HCT116 (cell line): Measurements from ENCODE around the gene DYNLT1. TPM values are rescaled to one million over a fixed set of nuclear protein-coding genes. Genes with fewer than 3 reads are reported as not detected.

Source experiments
- ATAC-seq: fragments of 200-7000 bp; cut with Tn5 transposase; 2 replicates; pipeline ENCODE4 v1.9.1; 2020; ENCODE audit warnings: mild to moderate bottlenecking, moderate library complexity
- BruUV-seq: library from RNA; stranded (reverse); fragments of 400-500 nt; replicated peaks from 2 replicates; lab custom pipeline; 2021; lab: Mats Ljungman, UMichigan
- CTCF ChIA-PET: fragments of 300-600 bp; sonication (Branson Sonifier 250); formaldehyde crosslinking; loops from one replicate; lab custom pipeline; 2021; ENCODE audit warnings: antibody characterized with exemption; lab: Charles Lee
- POLR2A ChIA-PET: fragments of 300-600, 350-600 bp; sonication (Branson Sonifier 250); formaldehyde crosslinking; loops from one replicate; lab custom pipeline; 2021; ENCODE audit warnings: antibody characterized with exemption; lab: Charles Lee
- RAD21 ChIA-PET, 2 experiments: fragments of 300-600 bp; sonication (Branson Sonifier 250); formaldehyde crosslinking; loops; one replicate each; lab custom pipeline; 2023; ENCODE audit warnings: low total read pairs in 2 of 2; ENCODE audit not compliant: uncharacterized antibody in 2 of 2, unreplicated experiment in 2 of 2, low non-redundant PET in 1 of 2; lab: Charles Lee
- DNase-seq: peaks from one replicate; pipeline ENCODE4 v3.0.0-alpha.2; 2010; ENCODE audit warnings: low read depth, low spot score
- H2AFZ ChIP-seq: fragments of 200-600 bp; shearing (Covaris generic), sonication (generic); 2 replicates; pipeline ENCODE4 v1.6.1; 2017; ENCODE audit warnings: low read depth, mixed run types, mixed read lengths, antibody characterized with exemption, low read length; ENCODE audit not compliant: poor library complexity, severe bottlenecking
- H3K27ac ChIP-seq: 2 replicates; pipeline ENCODE4 v1.5.1; 2012; ENCODE audit warnings: low read depth, low read length
- H3K27me3 ChIP-seq: fragments of 200-600 bp; sonication (generic); 2 replicates; pipeline ENCODE4 v1.6.1; 2016; ENCODE audit warnings: mixed run types, low read length, mixed read lengths; ENCODE audit not compliant: insufficient read depth
- H3K36me3 ChIP-seq, 2 experiments: fragments of 200-500 bp in 1 of 2; fragments of 200-600 bp in 1 of 2; sonication (Bioruptor generic) in 1 of 2; sonication (generic) in 1 of 2; 2 replicates each; pipeline versions ENCODE4 v1.5.1 to v1.6.1; 2014 to 2016; ENCODE audit warnings: low read length in 2 of 2, inconsistent platforms in 1 of 2, mixed read lengths in 1 of 2, mixed run types in 1 of 2; ENCODE audit not compliant: insufficient read depth in 2 of 2, control insufficient read depth in 1 of 2
- H3K4me1 ChIP-seq, 2 experiments: fragments of 200-600 bp in 1 of 2; sonication (generic) in 1 of 2; 2 replicates each; pipeline versions ENCODE4 v1.5.1 to v1.6.1; 2012 to 2017; ENCODE audit warnings: low read length in 2 of 2, inconsistent platforms in 1 of 2, mild to moderate bottlenecking in 1 of 2, mixed read lengths in 1 of 2, mixed run types in 1 of 2, moderate library complexity in 1 of 2; ENCODE audit not compliant: insufficient read depth in 2 of 2, control insufficient read depth in 1 of 2
- H3K4me2 ChIP-seq: fragments of 200-600 bp; sonication (generic); 2 replicates; pipeline ENCODE4 v1.6.1; 2017; ENCODE audit warnings: mixed run types, low read length, mixed read lengths
- H3K4me3 ChIP-seq, 2 experiments: fragments of 200-600 bp in 1 of 2; sonication (generic) in 1 of 2; replicated peaks in 1 of 2; 2 replicates each; pipeline ENCODE4 v1.5.1; 2011 to 2016; ENCODE audit warnings: low read length in 2 of 2, control low read depth in 1 of 2, low read depth in 1 of 2, mild to moderate bottlenecking in 1 of 2, mixed read lengths in 1 of 2, mixed run types in 1 of 2
- H3K79me2 ChIP-seq: fragments of 200-600 bp; sonication (generic); 2 replicates; pipeline ENCODE4 v1.6.1; 2017; ENCODE audit warnings: mild to moderate bottlenecking, mixed run types, low read length, moderate library complexity, mixed read lengths; ENCODE audit not compliant: insufficient read depth
- H3K9ac ChIP-seq: fragments of 200-600 bp; sonication (generic); 2 replicates; pipeline ENCODE4 v1.6.1; 2016; ENCODE audit warnings: low read length, mixed read lengths
- H3K9me2 ChIP-seq: fragments of 200-600 bp; sonication (generic), shearing (Covaris generic); 2 replicates; pipeline ENCODE4 v1.6.1; 2017; ENCODE audit warnings: mixed run types, mild to moderate bottlenecking, moderate library complexity; ENCODE audit not compliant: insufficient read depth
- H3K9me3 ChIP-seq, 2 experiments: fragments of 200-500 bp in 1 of 2; fragments of 200-600 bp in 1 of 2; sonication (Bioruptor generic) in 1 of 2; sonication (generic) in 1 of 2; 2 replicates each; pipeline ENCODE4 v1.6.1; 2014 to 2017; ENCODE audit warnings: low read length in 2 of 2, mixed read lengths in 2 of 2, inconsistent platforms in 1 of 2, low read depth in 1 of 2, mild to moderate bottlenecking in 1 of 2, mixed run types in 1 of 2, moderate library complexity in 1 of 2; ENCODE audit not compliant: control insufficient read depth in 1 of 2, insufficient read depth in 1 of 2
- H4K20me1 ChIP-seq: fragments of 200-600 bp; sonication (generic), shearing (Covaris generic); 2 replicates; pipeline ENCODE4 v1.6.1; 2017; ENCODE audit warnings: mixed run types, mild to moderate bottlenecking, moderate library complexity; ENCODE audit not compliant: insufficient read depth
- EZH2 ChIP-seq: fragments of 200-600 bp; sonication (generic); IDR thresholded peaks from 2 replicates; pipeline ENCODE4 v1.6.1; 2017; ENCODE audit warnings: antibody characterized with exemption, mixed run types
- EZH2phosphoT487 ChIP-seq: fragments of 200-600 bp; IDR thresholded peaks from 2 replicates; pipeline ENCODE4 v1.6.1; 2018; ENCODE audit warnings: antibody characterized with exemption, borderline replicate concordance
- SIN3A ChIP-seq: IDR thresholded peaks from 2 replicates; pipeline ENCODE4 v1.6.1; 2012; ENCODE audit warnings: low read depth
- SP1 ChIP-seq: IDR thresholded peaks from 2 replicates; pipeline ENCODE4 v1.6.1; 2012; ENCODE audit warnings: low read depth
- TCF7L2 ChIP-seq: IDR thresholded peaks from 2 replicates; pipeline ENCODE4 v1.7.0; 2011; ENCODE audit warnings: borderline replicate concordance, inconsistent platforms; ENCODE audit not compliant: insufficient read depth, insufficient read length; ENCODE audit errors: extremely low read depth
- intact Hi-C: fragments of 100-400 bp; cut with micrococcal nuclease; formaldehyde crosslinking; loops from 2 replicates; pipeline ENCODE4 v1.10.0; 2022
- total RNA-seq: library from RNA; stranded (reverse); gene quantifications from one replicate; pipeline ENCODE4 v1.2.1, GENCODE V29; 2021; ENCODE audit not compliant: unreplicated experiment
- TF ChIP-seq, protein P1 (sequence below): IDR thresholded peaks from 2 replicates; pipeline ENCODE4 v1.6.1; 2011; ENCODE audit warnings: mild to moderate bottlenecking, low read length, moderate library complexity; ENCODE audit not compliant: insufficient replicate concordance; ENCODE audit errors: extremely low read depth

The DYNLT1 gene
- total RNA-seq, 1 experiment from 2014 or later, result 239 TPM

DNA sequence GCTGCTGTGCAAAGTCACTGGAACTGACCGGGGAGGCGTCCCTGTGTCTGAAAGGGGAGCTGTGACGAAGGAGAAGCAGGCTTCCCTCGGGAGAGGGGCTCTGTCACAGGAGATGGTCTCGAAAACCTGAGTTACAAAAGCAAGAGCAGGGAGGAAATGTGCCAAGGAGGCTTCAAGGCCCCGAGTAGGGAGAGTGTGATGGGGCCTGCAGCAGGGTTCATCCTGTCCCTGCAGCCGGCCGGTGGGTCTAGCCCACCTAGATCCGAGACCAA, 16.7 kb downstream of the DYNLT1 start:
- Histone ChIP-seq H2AFZ (no peak overlapping the region), H3K9me2 (no peaks in the 10 kb centered on the region), H3K4me3 (no peak overlapping the region), H3K9ac (no peak overlapping the region), H3K27ac (no peak overlapping the region), H3K4me1 (peaks cover 8 to 37% of the 10 kb centered on the region in 2 experiments; a peak in 3 of 4 replicates), H3K27me3 (no peaks in the 10 kb centered on the region), H3K79me2 (peaks cover 6% of the 10 kb centered on the region; the same call in 1 of the 2 replicates), H3K36me3 (peaks cover 8 to 56% of the 10 kb centered on the region in 2 experiments; a peak in 3 of 4 replicates), H4K20me1 (no peaks in the 10 kb centered on the region), H3K9me3 (no peaks in the 10 kb centered on the region), H3K4me2 (no peak overlapping the region)
- intact Hi-C loops, result no loop called here
- TF ChIP-seq EZH2 (no peak), EZH2phosphoT487 (no peak), TCF7L2 (no peak), SIN3A (no peak), SP1 (no peak)
- TF ChIP-seq, protein P1, sequence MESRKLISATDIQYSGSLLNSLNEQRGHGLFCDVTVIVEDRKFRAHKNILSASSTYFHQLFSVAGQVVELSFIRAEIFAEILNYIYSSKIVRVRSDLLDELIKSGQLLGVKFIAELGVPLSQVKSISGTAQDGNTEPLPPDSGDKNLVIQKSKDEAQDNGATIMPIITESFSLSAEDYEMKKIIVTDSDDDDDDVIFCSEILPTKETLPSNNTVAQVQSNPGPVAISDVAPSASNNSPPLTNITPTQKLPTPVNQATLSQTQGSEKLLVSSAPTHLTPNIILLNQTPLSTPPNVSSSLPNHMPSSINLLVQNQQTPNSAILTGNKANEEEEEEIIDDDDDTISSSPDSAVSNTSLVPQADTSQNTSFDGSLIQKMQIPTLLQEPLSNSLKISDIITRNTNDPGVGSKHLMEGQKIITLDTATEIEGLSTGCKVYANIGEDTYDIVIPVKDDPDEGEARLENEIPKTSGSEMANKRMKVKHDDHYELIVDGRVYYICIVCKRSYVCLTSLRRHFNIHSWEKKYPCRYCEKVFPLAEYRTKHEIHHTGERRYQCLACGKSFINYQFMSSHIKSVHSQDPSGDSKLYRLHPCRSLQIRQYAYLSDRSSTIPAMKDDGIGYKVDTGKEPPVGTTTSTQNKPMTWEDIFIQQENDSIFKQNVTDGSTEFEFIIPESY, result no peak
- CTCF ChIA-PET, result interaction anchor here (2.8 kb wide), 1 partner anchor 63 kb away, joined by 9 read pairs; no protein-coding TSS in a partner anchor
- RAD21 ChIA-PET, result no interaction called here
- DNase-seq (no peak), ATAC-seq (no peak)
- POLR2A ChIA-PET, result no interaction called here
- BruUV-seq, result no TSS peak
